NB4 (cell line): ENCODE measurements around the gene SOX9.

Experiments
- POLR2A ChIP-seq: IDR thresholded peaks from 2 replicates; pipeline ENCODE4 v1.6.1; 2011; ENCODE audit warnings: mild to moderate bottlenecking; ENCODE audit not compliant: insufficient read length; ENCODE audit errors: extremely low read depth
- TF ChIP-seq, protein P1 (sequence below): IDR thresholded peaks from one replicate; pipeline ENCODE4 v1.5.1; 2012; ENCODE audit warnings: low read depth, low read length
- TF ChIP-seq, protein P2 (sequence below): IDR thresholded peaks from 2 replicates; pipeline ENCODE4 v1.6.1; 2011; ENCODE audit warnings: low read depth, low read length

DNA sequence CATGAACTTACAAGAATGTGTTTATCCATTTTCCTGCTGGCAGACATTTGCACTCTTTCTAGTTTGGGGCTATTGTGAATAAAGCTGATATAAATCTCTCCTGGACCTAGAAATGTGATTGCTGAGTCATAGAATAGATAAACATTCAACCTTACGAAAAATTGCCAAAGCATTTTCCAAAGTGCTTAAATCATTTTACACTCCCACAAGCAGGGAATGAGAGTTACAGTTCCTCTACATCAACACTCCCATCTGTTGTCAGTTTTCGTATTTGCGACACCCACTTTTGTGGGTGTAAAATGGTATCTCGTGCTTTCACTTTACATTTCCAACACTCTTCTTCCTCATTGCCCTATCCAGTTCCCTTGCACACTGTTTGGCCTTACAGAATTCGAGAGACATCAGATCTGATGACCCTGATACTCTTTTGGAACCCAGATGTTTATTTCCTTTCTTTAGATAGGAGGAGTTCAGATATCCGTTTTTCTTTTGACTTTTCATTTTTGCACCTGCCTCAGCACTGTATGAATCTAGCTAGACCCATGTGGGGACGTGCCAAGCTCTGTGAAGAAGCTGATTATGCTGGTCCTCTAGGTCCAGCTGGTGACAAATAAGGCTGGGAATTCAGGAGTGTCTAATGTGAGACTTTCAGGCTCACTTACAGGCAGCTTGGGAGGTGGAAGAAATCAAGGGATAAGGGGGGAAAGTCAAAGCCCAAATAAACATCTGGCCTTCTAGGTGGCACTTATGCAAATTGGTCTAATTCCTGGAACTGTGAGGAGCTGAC is 14.0 kb downstream of the SOX9 start:
- TF ChIP-seq, protein P1, sequence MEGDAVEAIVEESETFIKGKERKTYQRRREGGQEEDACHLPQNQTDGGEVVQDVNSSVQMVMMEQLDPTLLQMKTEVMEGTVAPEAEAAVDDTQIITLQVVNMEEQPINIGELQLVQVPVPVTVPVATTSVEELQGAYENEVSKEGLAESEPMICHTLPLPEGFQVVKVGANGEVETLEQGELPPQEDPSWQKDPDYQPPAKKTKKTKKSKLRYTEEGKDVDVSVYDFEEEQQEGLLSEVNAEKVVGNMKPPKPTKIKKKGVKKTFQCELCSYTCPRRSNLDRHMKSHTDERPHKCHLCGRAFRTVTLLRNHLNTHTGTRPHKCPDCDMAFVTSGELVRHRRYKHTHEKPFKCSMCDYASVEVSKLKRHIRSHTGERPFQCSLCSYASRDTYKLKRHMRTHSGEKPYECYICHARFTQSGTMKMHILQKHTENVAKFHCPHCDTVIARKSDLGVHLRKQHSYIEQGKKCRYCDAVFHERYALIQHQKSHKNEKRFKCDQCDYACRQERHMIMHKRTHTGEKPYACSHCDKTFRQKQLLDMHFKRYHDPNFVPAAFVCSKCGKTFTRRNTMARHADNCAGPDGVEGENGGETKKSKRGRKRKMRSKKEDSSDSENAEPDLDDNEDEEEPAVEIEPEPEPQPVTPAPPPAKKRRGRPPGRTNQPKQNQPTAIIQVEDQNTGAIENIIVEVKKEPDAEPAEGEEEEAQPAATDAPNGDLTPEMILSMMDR = no peak
- TF ChIP-seq POLR2A = no peak
- TF ChIP-seq, protein P2, sequence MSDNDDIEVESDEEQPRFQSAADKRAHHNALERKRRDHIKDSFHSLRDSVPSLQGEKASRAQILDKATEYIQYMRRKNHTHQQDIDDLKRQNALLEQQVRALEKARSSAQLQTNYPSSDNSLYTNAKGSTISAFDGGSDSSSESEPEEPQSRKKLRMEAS = no peak
